Lower leg skin (tissue), 4 donors: Measurements from ENCODE around the gene LEF1. TPM values are rescaled to one million over a fixed set of nuclear protein-coding genes. Genes with fewer than 3 reads are reported as not detected.

Experiments used
- DNase-seq, 2 donors: peaks; one replicate each; pipeline ENCODE4 v3.0.0-alpha.2; 2019; ENCODE audit warnings: low spot score in 2 of 2
- H3K4me3 ChIP-seq: fragments of 200-600 bp; sonication (generic); 2 replicates; pipeline ENCODE4 v1.5.1; 2017; ENCODE audit warnings: mild to moderate bottlenecking, low read depth; ENCODE audit not compliant: poor library complexity, severe bottlenecking
- POLR2A ChIP-seq, 2 donors: fragments of 450-650 bp; IDR thresholded peaks; one replicate each; pipeline ENCODE4 v1.6.1; 2016 to 2017; ENCODE audit warnings: antibody characterized with exemption in 2 of 2, mild to moderate bottlenecking in 1 of 2, moderate library complexity in 1 of 2
- WGBS, 2 donors: methylation state at CpG; one replicate each; pipeline ENCODE4 v1.1.5; 2018; 5-methylcytosine and 5-hydroxymethylcytosine counted together
- intact Hi-C: fragments of 100-400 bp; cut with DNase I; formaldehyde crosslinking; loops from one replicate; pipeline ENCODE4 v1.15.0; 2023; ENCODE audit warnings: low total_unique reads
- total RNA-seq, 4 donors: library from RNA; depleted of rRNA; stranded (reverse); fragments of >200 nt; gene quantifications; one replicate each; pipeline ENCODE4 v1.1.0, GENCODE V29; 2016
- TF ChIP-seq, protein P1 (sequence below), 3 donors: fragments of 450-650 bp; IDR thresholded peaks; one replicate each; pipeline ENCODE4 v1.5.1; 2016; ENCODE audit warnings: antibody characterized with exemption in 3 of 3, mild to moderate bottlenecking in 3 of 3, moderate library complexity in 2 of 3

Gene LEF1
- total RNA-seq, 4 donors from 2014 or later: 1.7 to 17.8 (median 7.8) TPM

- 74 to 80% methylated on average over 5 of the region's 5 CpGs for WGBS, 2 donors
- TF ChIP-seq, protein P1, sequence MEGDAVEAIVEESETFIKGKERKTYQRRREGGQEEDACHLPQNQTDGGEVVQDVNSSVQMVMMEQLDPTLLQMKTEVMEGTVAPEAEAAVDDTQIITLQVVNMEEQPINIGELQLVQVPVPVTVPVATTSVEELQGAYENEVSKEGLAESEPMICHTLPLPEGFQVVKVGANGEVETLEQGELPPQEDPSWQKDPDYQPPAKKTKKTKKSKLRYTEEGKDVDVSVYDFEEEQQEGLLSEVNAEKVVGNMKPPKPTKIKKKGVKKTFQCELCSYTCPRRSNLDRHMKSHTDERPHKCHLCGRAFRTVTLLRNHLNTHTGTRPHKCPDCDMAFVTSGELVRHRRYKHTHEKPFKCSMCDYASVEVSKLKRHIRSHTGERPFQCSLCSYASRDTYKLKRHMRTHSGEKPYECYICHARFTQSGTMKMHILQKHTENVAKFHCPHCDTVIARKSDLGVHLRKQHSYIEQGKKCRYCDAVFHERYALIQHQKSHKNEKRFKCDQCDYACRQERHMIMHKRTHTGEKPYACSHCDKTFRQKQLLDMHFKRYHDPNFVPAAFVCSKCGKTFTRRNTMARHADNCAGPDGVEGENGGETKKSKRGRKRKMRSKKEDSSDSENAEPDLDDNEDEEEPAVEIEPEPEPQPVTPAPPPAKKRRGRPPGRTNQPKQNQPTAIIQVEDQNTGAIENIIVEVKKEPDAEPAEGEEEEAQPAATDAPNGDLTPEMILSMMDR (IDR thresholded peaks at IDR 0.05): no peak
- no peak for TF ChIP-seq POLR2A (IDR thresholded peaks at IDR 0.05)
- no peak for DNase-seq
- intact Hi-C loops: no loop called here
- H3K4me3 ChIP-seq: no peak overlapping the region
Measured at GRCh38 chr4:108043526-108043925, 125.2 kb downstream of the LEF1 start.

GRCh38 chr4:108042927-108043326 lies 125.8 kb downstream of the LEF1 start:
- H3K4me3 ChIP-seq: no peak overlapping the region
- no peak for DNase-seq
- TF ChIP-seq POLR2A (IDR thresholded peaks at IDR 0.05): no peak
- TF ChIP-seq, protein P1 (IDR thresholded peaks at IDR 0.05): no peak
- WGBS, 2 donors: 80 to 93% methylated on average over 3 of the region's 3 CpGs
- intact Hi-C loops: no loop called here

- DNase-seq: no peak
- no peak overlapping the region for H3K4me3 ChIP-seq
- TF ChIP-seq POLR2A (IDR thresholded peaks at IDR 0.05): no peak
- TF ChIP-seq, protein P1 (IDR thresholded peaks at IDR 0.05): no peak
- intact Hi-C loops: no loop called here
- WGBS, 2 donors: 65 to 75% methylated on average over 2 of the region's 2 CpGs
Measured at GRCh38 chr4:108037884-108038283, 130.8 kb downstream of the LEF1 start.

DNA sequence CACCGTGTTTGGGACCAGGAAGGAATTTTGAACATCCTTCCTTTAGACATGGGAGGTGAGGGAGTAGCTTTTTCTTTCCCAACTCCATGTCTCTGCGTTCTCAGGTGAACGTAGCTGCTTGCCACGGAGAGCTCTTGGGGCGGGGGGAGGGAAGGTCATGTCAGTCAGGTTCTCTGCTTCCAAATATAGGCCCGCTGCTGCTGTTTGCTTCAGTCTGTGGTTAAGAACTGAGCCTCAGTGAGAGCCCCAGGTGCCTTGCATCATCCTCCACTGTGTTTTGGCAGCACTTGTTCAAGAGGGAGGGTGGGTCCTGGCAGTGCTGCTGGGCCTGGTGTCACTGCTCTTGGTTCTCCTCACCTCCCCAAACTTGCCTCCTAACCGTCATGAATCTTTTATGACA lies 132.5 kb downstream of the LEF1 start:
- H3K4me3 ChIP-seq: no peak overlapping the region
- DNase-seq: no peak
- 76 to 79% methylated on average over 7 of the region's 7 CpGs for WGBS, 2 donors
- intact Hi-C loops: no loop called here
- TF ChIP-seq POLR2A (IDR thresholded peaks at IDR 0.05): no peak
- TF ChIP-seq, protein P1 (IDR thresholded peaks at IDR 0.05): no peak

DNA sequence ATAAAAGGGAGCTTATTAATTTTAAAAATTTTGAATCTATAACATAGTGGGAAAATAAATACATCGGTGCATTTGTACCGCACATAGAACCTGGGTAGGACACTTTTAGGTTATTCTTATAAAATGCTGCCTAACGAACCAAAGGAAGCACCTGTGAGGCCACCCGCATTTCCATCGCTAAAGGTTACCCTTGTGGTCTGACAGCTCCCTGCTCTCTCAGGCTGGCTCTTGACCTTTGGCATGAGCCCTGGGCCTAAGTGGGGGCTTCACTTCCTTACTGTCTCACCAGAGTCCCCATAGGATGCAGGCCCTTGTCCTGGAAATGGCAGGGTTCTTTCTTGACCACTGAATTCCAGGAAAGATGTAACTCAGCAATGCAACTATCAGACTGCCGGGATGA lies 133.0 kb downstream of the LEF1 start:
- 86 to 89% methylated on average over 6 of the region's 6 CpGs for WGBS, 2 donors
- no peak overlapping the region for H3K4me3 ChIP-seq
- no peak for DNase-seq
- no peak for TF ChIP-seq POLR2A (IDR thresholded peaks at IDR 0.05)
- TF ChIP-seq, protein P1 (IDR thresholded peaks at IDR 0.05): no peak
- intact Hi-C loops: no loop called here

DNA sequence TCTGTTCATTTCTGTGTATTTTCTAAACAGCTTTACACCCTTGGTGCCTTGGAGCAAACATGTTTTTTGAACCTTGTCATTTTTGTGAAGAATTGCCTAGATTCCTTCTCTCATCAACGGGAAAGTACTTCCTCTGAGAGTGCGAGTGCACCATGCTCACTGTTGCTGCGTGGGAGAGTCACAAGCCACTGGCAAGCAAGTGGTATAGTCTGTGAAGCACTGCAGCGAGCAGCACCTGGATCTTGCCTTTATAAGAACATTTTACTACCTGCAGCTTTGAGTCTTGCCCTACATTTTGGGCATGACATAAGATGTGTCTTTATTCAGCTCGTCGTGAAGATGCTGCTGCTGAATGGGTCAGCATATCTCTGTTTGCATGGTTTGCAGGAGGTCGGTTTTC lies 134.2 kb downstream of the LEF1 start:
- 85 to 87% methylated on average over 7 of the region's 7 CpGs for WGBS, 2 donors
- no peak overlapping the region for H3K4me3 ChIP-seq
- TF ChIP-seq, protein P1 (IDR thresholded peaks at IDR 0.05): no peak
- TF ChIP-seq POLR2A (IDR thresholded peaks at IDR 0.05): no peak
- DNase-seq: no peak
- intact Hi-C loops: no loop called here
